Iris pigment epithelial cell (primary cell): ENCODE measurements around the gene MTTP.

Experiments used
- DNase-seq: peaks from one replicate; pipeline ENCODE4 v3.0.0-alpha.2; 2011; ENCODE audit warnings: low read depth

Gene MTTP

GRCh38 chr4:99642725-99643489 is 68.3 kb downstream of the MTTP start:
- no peak for DNase-seq

- no peak for DNase-seq
Measured at GRCh38 chr4:99644453-99644852, 69.8 kb downstream of the MTTP start.

- DNase-seq, result no peak
Measured at GRCh38 chr4:99645036-99645435, 70.4 kb downstream of the MTTP start.

GRCh38 chr4:99645638-99646037 is 71.0 kb downstream of the MTTP start:
- DNase-seq, result no peak

GRCh38 chr4:99647071-99647470 is 72.4 kb downstream of the MTTP start:
- DNase-seq, result no peak

GRCh38 chr4:99648321-99648720 is 73.7 kb downstream of the MTTP start:
- DNase-seq, result no peak

- DNase-seq, result no peak
Measured at GRCh38 chr4:99649208-99649607, 74.6 kb downstream of the MTTP start.

GRCh38 chr4:99649778-99650177 is 75.2 kb downstream of the MTTP start:
- no peak for DNase-seq

- no peak for DNase-seq
Measured at GRCh38 chr4:99651016-99651769, 76.6 kb downstream of the MTTP start.

GRCh38 chr4:99651811-99652485 is 77.3 kb downstream of the MTTP start:
- DNase-seq, result no peak

GRCh38 chr4:99652596-99653436 is 78.2 kb downstream of the MTTP start:
- DNase-seq, result no peak

GRCh38 chr4:99653916-99654315 is 79.3 kb downstream of the MTTP start:
- no peak for DNase-seq

GRCh38 chr4:99654361-99654761 is 79.7 kb downstream of the MTTP start:
- DNase-seq, result no peak

GRCh38 chr4:99655308-99656081 is 80.9 kb downstream of the MTTP start:
- peak; percentile 51 for DNase-seq

- DNase-seq, result no peak
Measured at GRCh38 chr4:99657798-99658197, 83.2 kb downstream of the MTTP start, which contains the start of gene C4orf54. C4orf54 (minus strand) TSS chr4:99657828; CDS start chr4:99654648, 3,180 bp downstream.

GRCh38 chr4:99658666-99659065 is 84.0 kb downstream of the MTTP start:
- DNase-seq, result no peak

- no peak for DNase-seq
Measured at GRCh38 chr4:99661907-99662306, 87.3 kb downstream of the MTTP start.

GRCh38 chr4:99664716-99665115 is 90.1 kb downstream of the MTTP start:
- no peak for DNase-seq

- no peak for DNase-seq
Measured at GRCh38 chr4:99665983-99666382, 91.4 kb downstream of the MTTP start.

GRCh38 chr4:99668472-99668871 is 93.8 kb downstream of the MTTP start:
- no peak for DNase-seq

GRCh38 chr4:99669084-99669483 is 94.5 kb downstream of the MTTP start:
- peak; percentile 6 for DNase-seq
